ENCODE data around the gene TGIF1. TPM values are rescaled to one million over a fixed set of nuclear protein-coding genes. Genes with fewer than 3 reads are reported as not detected.
A peak's percentile ranks its signal among the peaks of the same experiment; 100 is the strongest.

TGIF1 gene
- total RNA-seq, result 10 to 100 TPM; 33.8 to 90.8 (median 47.0) TPM

DNA sequence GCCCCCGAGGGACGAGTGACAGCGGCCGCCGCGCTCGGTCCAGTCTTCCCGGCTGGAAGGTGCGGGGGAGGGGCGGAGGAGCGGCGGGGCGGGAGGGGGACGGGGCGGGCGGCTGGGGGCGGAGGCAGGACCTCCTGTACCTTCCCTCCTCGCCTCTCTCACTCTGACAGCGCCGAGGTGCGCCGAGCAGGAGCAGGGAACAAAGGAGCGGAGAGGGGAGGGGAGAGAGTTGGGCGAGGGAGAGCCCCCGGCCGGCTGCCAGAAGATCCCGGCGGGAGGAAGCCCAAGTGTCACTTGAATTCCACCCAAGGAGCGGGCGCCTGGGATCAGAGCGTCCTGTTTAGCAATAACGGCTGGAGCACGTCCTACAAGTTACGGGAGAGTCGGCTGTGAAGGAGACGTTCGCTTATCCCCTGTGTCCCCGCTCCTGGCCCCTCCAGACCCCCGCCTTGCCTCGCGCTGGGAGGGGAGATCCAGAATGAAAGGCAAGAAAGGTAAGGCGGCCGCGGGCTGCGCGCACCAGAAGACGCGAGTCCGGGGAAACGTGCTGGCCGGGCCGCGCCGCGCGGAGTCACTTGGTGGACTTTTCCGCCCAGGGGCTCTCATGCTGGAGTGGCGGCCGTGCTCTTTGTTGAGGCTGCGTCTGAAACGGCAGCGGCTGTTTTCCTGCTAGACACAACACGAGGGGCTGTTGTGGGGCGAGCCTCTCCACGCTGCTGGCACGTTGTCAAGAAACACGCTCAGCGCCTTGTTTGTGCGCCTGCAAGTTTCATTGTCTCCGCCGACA lies at the start of gene TGIF1:
TGIF1 (plus strand) TSS at position 161 of the 787 bp plus-strand sequence; CDS start at position 479, 318 bp downstream.
- intact Hi-C loops (cut with DNase I; ENCODE audit: low total_unique reads), result no loop called here
- in situ Hi-C loops (cut with MboI; ENCODE audit: low sequenced_read_pairs in 4 of 4), result loop anchor here in 3 of 4 donors (5.0 to 10.0 kb wide), 3 partner anchors 147 to 215 kb away; no protein-coding TSS in a partner anchor
- peak; percentile 82 to 85 for TF ChIP-seq POLR2A (IDR thresholded peaks at IDR 0.05)
- TF ChIP-seq, protein P1, sequence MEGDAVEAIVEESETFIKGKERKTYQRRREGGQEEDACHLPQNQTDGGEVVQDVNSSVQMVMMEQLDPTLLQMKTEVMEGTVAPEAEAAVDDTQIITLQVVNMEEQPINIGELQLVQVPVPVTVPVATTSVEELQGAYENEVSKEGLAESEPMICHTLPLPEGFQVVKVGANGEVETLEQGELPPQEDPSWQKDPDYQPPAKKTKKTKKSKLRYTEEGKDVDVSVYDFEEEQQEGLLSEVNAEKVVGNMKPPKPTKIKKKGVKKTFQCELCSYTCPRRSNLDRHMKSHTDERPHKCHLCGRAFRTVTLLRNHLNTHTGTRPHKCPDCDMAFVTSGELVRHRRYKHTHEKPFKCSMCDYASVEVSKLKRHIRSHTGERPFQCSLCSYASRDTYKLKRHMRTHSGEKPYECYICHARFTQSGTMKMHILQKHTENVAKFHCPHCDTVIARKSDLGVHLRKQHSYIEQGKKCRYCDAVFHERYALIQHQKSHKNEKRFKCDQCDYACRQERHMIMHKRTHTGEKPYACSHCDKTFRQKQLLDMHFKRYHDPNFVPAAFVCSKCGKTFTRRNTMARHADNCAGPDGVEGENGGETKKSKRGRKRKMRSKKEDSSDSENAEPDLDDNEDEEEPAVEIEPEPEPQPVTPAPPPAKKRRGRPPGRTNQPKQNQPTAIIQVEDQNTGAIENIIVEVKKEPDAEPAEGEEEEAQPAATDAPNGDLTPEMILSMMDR (IDR thresholded peaks at IDR 0.05 in 4 of 5, conservative IDR thresholded peaks at IDR 0.05 in 1 of 5), result no peak
- Histone ChIP-seq H3K27me3 (no peaks in the 10 kb centered on the region), H3K27ac (peak within 1 kb of the TSS; percentile 98 to 99 (median 99)), H3K4me1 (peaks cover 21 to 29% of the 10 kb centered on the region in 2 donors), H3K9me3 (no peaks in the 10 kb centered on the region), H3K36me3 (no peaks in the 10 kb centered on the region), H3K4me3 (peak within 1 kb of the TSS; percentile 71 to 97 (median 82))
- peak; percentile 31 to 43 for ATAC-seq
- DNase-seq, result peak; percentile 88 to 93

GRCh38 chr18:3400567-3401296 lies 49.2 kb upstream of the TGIF1 start:
- in situ Hi-C loops (cut with MboI; ENCODE audit: low sequenced_read_pairs in 4 of 4) (no loop called here), intact Hi-C loops (cut with DNase I; ENCODE audit: low total_unique reads) (no loop called here)
- no peaks in the 10 kb centered on the region for H3K27me3 ChIP-seq
- no peaks in the 10 kb centered on the region for H3K9me3 ChIP-seq
- no peaks in the 10 kb centered on the region for H3K4me1 ChIP-seq
- no peak overlapping the region for H3K4me3 ChIP-seq
- no peaks in the 10 kb centered on the region for H3K36me3 ChIP-seq
- no peak overlapping the region for H3K27ac ChIP-seq
- ATAC-seq (no peak), DNase-seq (no peak)
- TF ChIP-seq, protein P1 (IDR thresholded peaks at IDR 0.05 in 4 of 5, conservative IDR thresholded peaks at IDR 0.05 in 1 of 5), result no peak
- no peak for TF ChIP-seq POLR2A (IDR thresholded peaks at IDR 0.05)

- intact Hi-C loops (cut with DNase I; ENCODE audit: low total_unique reads), result no loop called here
- Histone ChIP-seq H3K27ac (no peak overlapping the region), H3K27me3 (no peaks in the 10 kb centered on the region), H3K4me3 (no peak overlapping the region), H3K9me3 (no peaks in the 10 kb centered on the region), H3K4me1 (no peaks in the 10 kb centered on the region), H3K36me3 (no peaks in the 10 kb centered on the region)
- TF ChIP-seq, protein P1 (IDR thresholded peaks at IDR 0.05 in 4 of 5, conservative IDR thresholded peaks at IDR 0.05 in 1 of 5), result no peak
- no peak for TF ChIP-seq POLR2A (IDR thresholded peaks at IDR 0.05)
- DNase-seq (no peak), ATAC-seq (no peak)
- in situ Hi-C loops (cut with MboI; ENCODE audit: low sequenced_read_pairs in 4 of 4), result no loop called here
These were observed 48.0 kb upstream of the TGIF1 start for GRCh38 chr18:3401669-3402620.

DNA sequence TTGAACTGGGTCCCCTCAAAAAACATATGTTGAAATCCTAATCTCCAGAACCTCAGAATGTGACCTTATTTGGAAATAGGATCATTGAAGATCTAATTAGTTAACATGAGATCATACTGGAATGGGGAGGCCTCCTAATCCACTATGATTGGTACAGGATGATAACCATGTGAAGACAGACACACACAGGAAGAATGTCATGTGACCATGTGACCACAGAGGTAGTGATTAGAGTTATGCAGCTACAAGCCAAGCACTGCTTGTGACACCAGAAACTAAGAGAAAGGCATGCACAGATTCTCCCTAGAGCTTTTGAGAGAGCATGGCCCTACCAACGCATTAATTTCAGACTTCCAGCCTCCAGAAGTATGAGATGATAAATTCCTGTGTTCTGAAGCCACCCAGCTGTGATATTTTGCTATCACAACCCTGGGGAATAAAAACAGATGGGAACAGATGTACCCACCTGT lies 47.0 kb upstream of the TGIF1 start:
- no peaks in the 10 kb centered on the region for H3K27me3 ChIP-seq
- H3K4me3 ChIP-seq, result no peak overlapping the region
- no peak overlapping the region for H3K27ac ChIP-seq
- no peaks in the 10 kb centered on the region for H3K36me3 ChIP-seq
- in situ Hi-C loops (cut with MboI; ENCODE audit: low sequenced_read_pairs in 4 of 4), result no loop called here
- H3K9me3 ChIP-seq, result no peaks in the 10 kb centered on the region
- TF ChIP-seq, protein P1 (IDR thresholded peaks at IDR 0.05 in 4 of 5, conservative IDR thresholded peaks at IDR 0.05 in 1 of 5), result no peak
- no peak for TF ChIP-seq POLR2A (IDR thresholded peaks at IDR 0.05)
- no peak for ATAC-seq
- intact Hi-C loops (cut with DNase I; ENCODE audit: low total_unique reads), result no loop called here
- H3K4me1 ChIP-seq, result no peaks in the 10 kb centered on the region
- no peak for DNase-seq

All from gastrocnemius medialis (tissue), 4 donors.